ENCODE measurements around the gene ATG7.
A peak's percentile ranks its signal among the peaks of the same experiment; 100 is the strongest.

The ATG7 gene

GRCh38 chr3:11543141-11543947 is 271.1 kb downstream of the ATG7 start:
- TF ChIP-seq, protein P1, sequence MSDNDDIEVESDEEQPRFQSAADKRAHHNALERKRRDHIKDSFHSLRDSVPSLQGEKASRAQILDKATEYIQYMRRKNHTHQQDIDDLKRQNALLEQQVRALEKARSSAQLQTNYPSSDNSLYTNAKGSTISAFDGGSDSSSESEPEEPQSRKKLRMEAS (IDR thresholded peaks at IDR 0.05; ENCODE audit: low read depth, low read length): no peak
- TF ChIP-seq MYC (IDR thresholded peaks at IDR 0.05; ENCODE audit: low read depth, low read length): no peak
- no peak for TF ChIP-seq POLR2A (IDR thresholded peaks at IDR 0.05; ENCODE audit: extremely low read depth, insufficient read length)
- no peak for TF ChIP-seq CTCF (IDR thresholded peaks at IDR 0.05; ENCODE audit: low read depth, low read length)
- no peak overlapping the region for H3K4me3 ChIP-seq (ENCODE audit: low read depth, low read length)
- no peak for DNase-seq (ENCODE audit: low read depth)

GRCh38 chr3:11543948-11544387 is 271.8 kb downstream of the ATG7 start:
- H3K4me3 ChIP-seq (ENCODE audit: low read depth, low read length): no peak overlapping the region
- no peak for DNase-seq (ENCODE audit: low read depth)
- TF ChIP-seq, protein P1 (IDR thresholded peaks at IDR 0.05; ENCODE audit: low read depth, low read length): no peak
- TF ChIP-seq CTCF (IDR thresholded peaks at IDR 0.05; ENCODE audit: low read depth, low read length): no peak
- TF ChIP-seq MYC (IDR thresholded peaks at IDR 0.05; ENCODE audit: low read depth, low read length): no peak
- no peak for TF ChIP-seq POLR2A (IDR thresholded peaks at IDR 0.05; ENCODE audit: extremely low read depth, insufficient read length)

- peak; percentile 26 for DNase-seq (ENCODE audit: low read depth)
- no peak overlapping the region for H3K4me3 ChIP-seq (ENCODE audit: low read depth, low read length)
- TF ChIP-seq CTCF (IDR thresholded peaks at IDR 0.05; ENCODE audit: low read depth, low read length) (no peak), POLR2A (IDR thresholded peaks at IDR 0.05; ENCODE audit: extremely low read depth, insufficient read length) (no peak), MYC (IDR thresholded peaks at IDR 0.05; ENCODE audit: low read depth, low read length) (no peak)
- TF ChIP-seq, protein P1 (IDR thresholded peaks at IDR 0.05; ENCODE audit: low read depth, low read length): no peak
Observed at GRCh38 chr3:11544412-11545181, 272.4 kb downstream of the ATG7 start.

DNA sequence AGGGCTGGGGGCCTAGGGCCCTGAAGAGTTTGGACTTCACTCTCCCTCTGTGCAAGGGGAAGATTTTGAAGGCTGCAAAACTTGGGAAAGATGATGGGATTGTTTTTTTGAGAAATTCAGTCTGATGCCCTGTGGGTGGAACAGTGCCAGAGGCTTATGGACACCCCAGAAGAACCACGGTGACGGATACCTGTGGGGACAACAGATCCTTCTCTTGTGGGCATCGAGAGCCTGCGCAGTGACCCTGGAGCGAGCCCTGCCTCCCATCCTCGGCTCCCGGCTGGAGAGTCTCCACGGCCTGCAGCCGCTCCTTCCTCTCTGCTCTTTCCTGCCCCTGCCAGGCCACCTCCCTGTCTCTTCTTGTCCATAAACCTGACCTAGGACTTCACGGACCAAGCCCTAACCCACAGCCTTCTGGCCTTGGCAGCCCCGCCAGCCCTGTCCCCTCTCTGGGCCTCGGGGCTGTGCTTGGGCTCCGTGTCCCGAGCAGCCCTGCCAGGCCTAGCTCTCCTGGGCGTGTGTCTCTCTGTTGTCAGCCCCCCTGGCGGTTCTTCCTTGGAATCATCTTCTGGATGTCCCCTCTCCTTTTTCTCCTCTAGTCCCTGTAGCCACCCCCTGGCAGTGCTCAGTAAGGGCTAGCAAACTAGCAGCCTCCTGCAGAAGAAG is 273.1 kb downstream of the ATG7 start:
- H3K4me3 ChIP-seq (ENCODE audit: low read depth, low read length): no peak overlapping the region
- TF ChIP-seq CTCF (IDR thresholded peaks at IDR 0.05; ENCODE audit: low read depth, low read length) (no peak), MYC (IDR thresholded peaks at IDR 0.05; ENCODE audit: low read depth, low read length) (no peak), POLR2A (IDR thresholded peaks at IDR 0.05; ENCODE audit: extremely low read depth, insufficient read length) (no peak)
- TF ChIP-seq, protein P1 (IDR thresholded peaks at IDR 0.05; ENCODE audit: low read depth, low read length): no peak
- no peak for DNase-seq (ENCODE audit: low read depth)

- no peak for DNase-seq (ENCODE audit: low read depth)
- TF ChIP-seq MYC (IDR thresholded peaks at IDR 0.05; ENCODE audit: low read depth, low read length) (no peak), POLR2A (IDR thresholded peaks at IDR 0.05; ENCODE audit: extremely low read depth, insufficient read length) (no peak), CTCF (IDR thresholded peaks at IDR 0.05; ENCODE audit: low read depth, low read length) (no peak)
- TF ChIP-seq, protein P1 (IDR thresholded peaks at IDR 0.05; ENCODE audit: low read depth, low read length): no peak
- H3K4me3 ChIP-seq (ENCODE audit: low read depth, low read length): no peak overlapping the region
Observed at GRCh38 chr3:11546657-11547302, 274.6 kb downstream of the ATG7 start.

Data from NB4 (cell line).